NT2/D1 (cell line): ENCODE data around the gene RBM26.

Experiments used
- SUZ12 ChIP-seq: IDR thresholded peaks from 2 replicates; pipeline ENCODE4 v1.6.1; 2011; ENCODE audit not compliant: insufficient read length, insufficient read depth; ENCODE audit errors: extremely low read depth
- YY1 ChIP-seq: IDR thresholded peaks from 2 replicates; pipeline ENCODE4 v1.6.1; 2011; ENCODE audit not compliant: insufficient read length, insufficient read depth

- TF ChIP-seq YY1 (no peak), SUZ12 (no peak)
Observed at GRCh38 chr13:79429309-79429708, 23.3 kb upstream of the RBM26 start.
